Astrocyte (in vitro differentiated cells and primary cell): ENCODE results near the gene DENND11. TPM values are rescaled to one million over a fixed set of nuclear protein-coding genes. Genes with fewer than 3 reads are reported as not detected.

ENCODE experiments used
- DNase-seq: peaks from one replicate; pipeline ENCODE4 v3.0.0-alpha.2; 2010; ENCODE audit warnings: low read depth
- FAIRE-seq: peaks from 2 replicates; lab custom pipeline; 2011; peaks lifted over from hg19 to GRCh38; lab: Jason Lieb, UNC
- H2AFZ ChIP-seq: 2 replicates; pipeline ENCODE4 v1.6.0; 2012; ENCODE audit warnings: low read depth, low read length, inconsistent platforms
- H3K27ac ChIP-seq: 2 replicates; pipeline ENCODE4 v1.5.1; 2011; ENCODE audit warnings: low read depth, low read length, inconsistent platforms
- H3K27me3 ChIP-seq: 2 replicates; pipeline ENCODE4 v1.6.0; 2011; ENCODE audit warnings: low read length, inconsistent platforms; ENCODE audit not compliant: insufficient read depth
- H3K36me3 ChIP-seq: 2 replicates; pipeline ENCODE4 v1.5.1; 2011; ENCODE audit warnings: low read length, inconsistent platforms; ENCODE audit not compliant: insufficient read depth
- H3K4me1 ChIP-seq: 2 replicates; pipeline ENCODE4 v1.5.1; 2011; ENCODE audit warnings: low read length, inconsistent platforms; ENCODE audit not compliant: insufficient read depth
- H3K4me2 ChIP-seq: 2 replicates; pipeline ENCODE4 v1.6.0; 2012; ENCODE audit warnings: low read length, inconsistent platforms
- H3K4me3 ChIP-seq: 2 replicates; pipeline ENCODE4 v1.5.1; 2011; ENCODE audit warnings: low read depth, mild to moderate bottlenecking, low read length, inconsistent platforms; ENCODE audit not compliant: insufficient read depth
- H3K79me2 ChIP-seq: 2 replicates; pipeline ENCODE4 v1.6.0; 2012; ENCODE audit warnings: mild to moderate bottlenecking, low read length, inconsistent platforms; ENCODE audit not compliant: insufficient read depth
- H3K9ac ChIP-seq: 2 replicates; pipeline ENCODE4 v1.6.0; 2012; ENCODE audit warnings: mild to moderate bottlenecking, low read length, inconsistent platforms
- H3K9me3 ChIP-seq: 2 replicates; pipeline ENCODE4 v1.5.1; 2012; ENCODE audit warnings: low read depth, mild to moderate bottlenecking, low read length, inconsistent platforms; ENCODE audit not compliant: insufficient read depth
- H4K20me1 ChIP-seq: 2 replicates; pipeline ENCODE4 v1.6.0; 2012; ENCODE audit warnings: low read length, inconsistent platforms; ENCODE audit not compliant: insufficient read depth
- H3K27ac Mint-ChIP-seq: one replicate; pipeline ENCODE4 v1.8.0; 2021; ENCODE audit warnings: mild to moderate bottlenecking, mixed read lengths; ENCODE audit not compliant: unreplicated experiment
- H3K27me3 Mint-ChIP-seq: one replicate; pipeline ENCODE4 v1.8.0; 2021; ENCODE audit warnings: low read depth, mixed read lengths; ENCODE audit not compliant: unreplicated experiment
- H3K36me3 Mint-ChIP-seq: one replicate; pipeline ENCODE4 v1.8.0; 2021; ENCODE audit warnings: low read depth, mixed read lengths; ENCODE audit not compliant: unreplicated experiment
- H3K4me1 Mint-ChIP-seq: one replicate; pipeline ENCODE4 v1.8.0; 2021; ENCODE audit warnings: low read depth, mixed read lengths; ENCODE audit not compliant: unreplicated experiment
- H3K4me3 Mint-ChIP-seq: one replicate; pipeline ENCODE4 v1.8.0; 2021; ENCODE audit warnings: mild to moderate bottlenecking, moderate library complexity, mixed read lengths; ENCODE audit not compliant: unreplicated experiment
- H3K9me3 Mint-ChIP-seq: one replicate; pipeline ENCODE4 v1.8.0; 2021; ENCODE audit warnings: mild to moderate bottlenecking, mixed read lengths; ENCODE audit not compliant: unreplicated experiment
- CTCF ChIP-seq: IDR thresholded peaks from 2 replicates; pipeline ENCODE4 v1.5.1; 2011; ENCODE audit warnings: low read depth, mild to moderate bottlenecking, inconsistent platforms, low read length, moderate library complexity; ENCODE audit not compliant: insufficient read depth
- EZH2 ChIP-seq: IDR thresholded peaks from 2 replicates; pipeline ENCODE4 v1.6.1; 2012; ENCODE audit warnings: mild to moderate bottlenecking, low read length, inconsistent platforms; ENCODE audit not compliant: insufficient read depth
- total RNA-seq: library from RNA; stranded (reverse); gene quantifications from 2 replicates; pipeline ENCODE4 v1.2.1, GENCODE V29; 2021

The DENND11 gene
- total RNA-seq, 1 donor from 2014 or later: 10.5 TPM

DNA sequence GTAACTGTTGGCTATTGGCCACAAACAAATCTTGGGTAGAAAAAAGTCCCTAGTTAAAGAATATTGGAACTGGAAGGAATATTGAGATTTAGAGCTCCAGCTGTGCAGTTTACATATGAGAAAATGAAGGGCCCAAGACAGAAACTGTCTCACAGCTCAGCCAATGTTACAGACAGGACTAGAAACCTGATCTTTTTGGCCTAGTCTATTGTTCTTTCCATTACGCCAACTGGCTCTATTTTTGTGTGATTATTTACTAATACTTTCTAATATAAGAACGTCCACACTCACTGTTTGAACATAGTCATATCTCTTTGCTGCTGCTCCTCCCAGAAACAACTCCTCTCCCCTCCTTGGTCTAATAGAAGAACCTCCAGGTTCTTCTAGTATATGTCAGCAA, 7.4 kb upstream of the DENND11 start:
- Histone ChIP-seq H3K27ac (no peak overlapping the region), H3K4me1 (peaks cover 3% of the 10 kb centered on the region), H3K4me3 (no peak overlapping the region), H4K20me1 (no peaks in the 10 kb centered on the region), H3K9ac (no peak overlapping the region), H2AFZ (no peak overlapping the region), H3K9me3 (no peaks in the 10 kb centered on the region), H3K36me3 (no peaks in the 10 kb centered on the region), H3K4me2 (no peak overlapping the region), H3K79me2 (no peaks in the 10 kb centered on the region), H3K27me3 (no peaks in the 10 kb centered on the region)
- H3K36me3 Mint-ChIP-seq: no peaks in the 10 kb centered on the region
- H3K4me3 Mint-ChIP-seq: no peak overlapping the region
- peaks cover 5% of the 10 kb centered on the region for H3K4me1 Mint-ChIP-seq
- FAIRE-seq (no peak), DNase-seq (no peak)
- H3K9me3 Mint-ChIP-seq: peaks cover 3% of the 10 kb centered on the region
- H3K27ac Mint-ChIP-seq: no peak overlapping the region
- peaks cover 7% of the 10 kb centered on the region for H3K27me3 Mint-ChIP-seq
- TF ChIP-seq CTCF (no peak), EZH2 (no peak)

DNA sequence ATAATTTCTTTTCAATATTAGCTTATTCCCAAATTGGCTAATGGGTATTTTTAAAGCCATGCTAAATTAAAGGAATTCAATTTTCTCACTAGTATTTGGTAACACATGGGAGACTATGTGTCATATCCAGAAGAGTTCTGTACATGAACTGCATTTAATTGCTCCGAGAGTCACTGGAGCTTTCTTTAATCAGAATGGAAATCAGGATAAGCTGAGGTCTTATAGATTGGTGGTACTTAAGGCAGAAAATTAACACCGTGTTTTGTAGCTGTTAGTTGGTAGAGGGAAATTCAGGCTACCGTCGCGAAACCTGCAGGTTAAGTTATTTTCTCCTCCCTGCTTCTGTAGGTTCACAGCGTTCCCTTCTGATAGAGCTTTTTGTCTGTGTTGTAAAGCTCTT, 6.4 kb upstream of the DENND11 start, which contains the start of gene WEE2:
Gene WEE2, plus strand, starts transcription at position 3 of the 400 bp plus-strand sequence. CDS start 406 bp downstream, outside the sequence.
- no peak within 1 kb of the TSS for H3K4me2 ChIP-seq
- no peak for DNase-seq
- H3K36me3 Mint-ChIP-seq: no peaks in the 10 kb centered on the region
- H3K4me1 Mint-ChIP-seq: peaks cover 5% of the 10 kb centered on the region
- TF ChIP-seq CTCF (no peak), EZH2 (no peak)
- H3K9ac ChIP-seq: no peak within 1 kb of the TSS
- FAIRE-seq: no peak
- peaks cover 3% of the 10 kb centered on the region for H3K9me3 Mint-ChIP-seq
- H3K4me3 Mint-ChIP-seq: no peak within 1 kb of the TSS
- H3K4me1 ChIP-seq: peaks cover 3% of the 10 kb centered on the region
- no peak within 1 kb of the TSS for H3K27ac Mint-ChIP-seq
- no peak within 1 kb of the TSS for H3K4me3 ChIP-seq
- peaks cover 10% of the 10 kb centered on the region for H3K27me3 Mint-ChIP-seq
- no peak within 1 kb of the TSS for H2AFZ ChIP-seq
- H4K20me1 ChIP-seq: no peaks in the 10 kb centered on the region
- H3K36me3 ChIP-seq: no peaks in the 10 kb centered on the region
- no peaks in the 10 kb centered on the region for H3K27me3 ChIP-seq
- H3K9me3 ChIP-seq: no peaks in the 10 kb centered on the region
- no peak within 1 kb of the TSS for H3K27ac ChIP-seq
- H3K79me2 ChIP-seq: no peaks in the 10 kb centered on the region

DNA sequence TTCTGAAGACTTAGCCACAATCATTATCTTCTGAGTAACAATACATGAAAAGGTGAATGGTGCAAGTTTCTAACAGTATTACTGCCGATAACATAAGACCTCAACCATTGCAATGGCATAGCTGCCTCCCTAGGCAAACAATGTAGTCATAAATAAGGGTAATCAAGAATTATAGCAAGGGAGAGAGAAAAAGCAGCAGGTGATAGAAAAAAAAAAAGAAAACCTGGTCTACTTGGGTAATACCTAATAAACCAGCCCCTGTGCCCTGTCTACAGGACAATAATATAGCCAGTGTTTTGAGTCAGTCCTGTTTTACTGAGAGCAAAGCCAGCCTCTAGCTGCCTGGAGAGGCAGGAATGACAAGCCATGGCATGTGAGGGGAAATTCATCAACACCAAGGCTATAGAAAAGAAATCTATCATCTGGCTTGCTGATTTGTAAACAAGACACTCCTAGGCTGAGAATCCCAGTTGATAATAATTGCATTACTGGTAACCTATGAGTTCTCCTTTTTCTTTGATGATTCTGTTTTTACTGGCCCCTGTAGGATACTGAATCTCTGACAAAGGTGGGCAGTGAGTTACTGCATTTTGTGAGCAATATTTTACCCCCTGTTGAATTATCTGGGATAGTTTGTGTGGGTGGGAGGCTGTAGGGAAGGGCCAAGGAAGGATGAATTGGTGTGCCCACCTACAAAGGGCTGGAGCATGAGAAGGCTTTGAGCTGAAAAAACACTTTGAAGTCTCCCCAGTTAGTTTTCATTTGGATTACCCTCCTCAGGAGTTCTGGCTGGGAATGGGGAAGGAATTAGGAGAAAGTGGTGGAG, 4.5 kb upstream of the DENND11 start:
- Histone ChIP-seq H4K20me1 (no peaks in the 10 kb centered on the region), H2AFZ (no peak overlapping the region), H3K36me3 (no peaks in the 10 kb centered on the region), H3K9me3 (no peaks in the 10 kb centered on the region), H3K4me2 (no peak overlapping the region), H3K27ac (no peak overlapping the region), H3K79me2 (no peaks in the 10 kb centered on the region), H3K9ac (no peak overlapping the region), H3K4me1 (peaks cover 7% of the 10 kb centered on the region), H3K27me3 (no peaks in the 10 kb centered on the region), H3K4me3 (no peak overlapping the region)
- no peak for DNase-seq
- no peak for FAIRE-seq
- TF ChIP-seq EZH2: no peak
- TF ChIP-seq CTCF: no peak
- H3K4me3 Mint-ChIP-seq: no peak overlapping the region
- peaks cover 3% of the 10 kb centered on the region for H3K9me3 Mint-ChIP-seq
- H3K4me1 Mint-ChIP-seq: peaks cover 5% of the 10 kb centered on the region
- no peaks in the 10 kb centered on the region for H3K36me3 Mint-ChIP-seq
- peaks cover 17% of the 10 kb centered on the region for H3K27me3 Mint-ChIP-seq
- H3K27ac Mint-ChIP-seq: no peak overlapping the region
